ENCODE results near the gene IER5. TPM values are rescaled to one million over a fixed set of nuclear protein-coding genes. Genes with fewer than 3 reads are reported as not detected.

The IER5 gene
- total RNA-seq, 2 experiments from 2014 or later: 16.3 to 24.3 TPM

GRCh38 chr1:181105134-181106021, 16.9 kb downstream of the IER5 start:
- H3K27me3 Mint-ChIP-seq: peaks cover 15% of the 10 kb centered on the region
- peak overlapping the region; percentile 72 for H3K4me3 Mint-ChIP-seq
- ChIA-PET CTCF (interaction anchor here (0.6 to 14.2 kb wide), 10 partner anchors 13 to 1873 kb away, joined by 3 to 156 read pairs (median 3); no protein-coding TSS in a partner anchor), POLR2A (interaction anchor here (0.6 to 2.8 kb wide), 7 partner anchors 13 to 55 kb away, joined by 3 to 29 read pairs (median 4); partner anchors contain the start of gene IER5)
- intact Hi-C loops (cut with DNase I, micrococcal nuclease): loop anchor here (1.0 to 10.0 kb wide), 7 partner anchors 15 to 1221 kb away; partner anchors contain the start of genes CEP350 (in 1 of the 2), IER5 (in 1 of the 2), STX6 (in 1 of the 2) and TOR1AIP1 (in 1 of the 2)
- no peaks in the 10 kb centered on the region for H3K36me3 Mint-ChIP-seq (ENCODE audit: low read depth)
- ATAC-seq: peak; percentile 83
- peak; percentile 95 for DNase-seq
- peak overlapping the region; percentile 55 for H3K27ac Mint-ChIP-seq
- H3K9me3 Mint-ChIP-seq (ENCODE audit: low read depth): no peaks in the 10 kb centered on the region
- peaks cover 59% of the 10 kb centered on the region for H3K4me1 Mint-ChIP-seq

GRCh38 chr1:181106022-181106312, 17.5 kb downstream of the IER5 start:
- peak overlapping the region; percentile 55 for H3K27ac Mint-ChIP-seq
- no peaks in the 10 kb centered on the region for H3K9me3 Mint-ChIP-seq (ENCODE audit: low read depth)
- ATAC-seq (no peak), DNase-seq (no peak)
- peaks cover 15% of the 10 kb centered on the region for H3K27me3 Mint-ChIP-seq
- peaks cover 53% of the 10 kb centered on the region for H3K4me1 Mint-ChIP-seq
- POLR2A ChIA-PET: interaction anchor here (2.0 to 2.8 kb wide), 2 partner anchors 16 to 35 kb away, joined by 13 to 29 read pairs; partner anchors contain the start of gene IER5
- intact Hi-C loops (cut with DNase I, micrococcal nuclease): loop anchor here in 1 of 2 experiments (10.0 kb wide), 2 partner anchors 1151 to 1221 kb away; partner anchors contain the start of genes CEP350 and TOR1AIP1
- CTCF ChIA-PET: interaction anchor here (0.8 to 14.2 kb wide), 7 partner anchors 16 to 86 kb away, joined by 3 to 156 read pairs (median 3); no protein-coding TSS in a partner anchor
- H3K4me3 Mint-ChIP-seq: peak overlapping the region; percentile 56
- no peaks in the 10 kb centered on the region for H3K36me3 Mint-ChIP-seq (ENCODE audit: low read depth)

GRCh38 chr1:181106479-181106878, 18.0 kb downstream of the IER5 start:
- ATAC-seq (no peak), DNase-seq (no peak)
- ChIA-PET CTCF (interaction anchor here (0.5 to 14.2 kb wide), 8 partner anchors 10 to 317 kb away, joined by 3 to 156 read pairs (median 4); no protein-coding TSS in a partner anchor), POLR2A (interaction anchor here (0.6 to 2.8 kb wide), 3 partner anchors 17 to 217 kb away, joined by 3 to 29 read pairs (median 4); partner anchors contain the start of gene IER5)
- intact Hi-C loops (cut with DNase I, micrococcal nuclease): loop anchor here in 1 of 2 experiments (10.0 kb wide), 2 partner anchors 1152 to 1222 kb away; partner anchors contain the start of genes CEP350 and TOR1AIP1
- Mint-ChIP-seq H3K4me3 (no peak overlapping the region), H3K36me3 (ENCODE audit: low read depth) (no peaks in the 10 kb centered on the region), H3K27ac (no peak overlapping the region), H3K9me3 (ENCODE audit: low read depth) (no peaks in the 10 kb centered on the region), H3K4me1 (peaks cover 48% of the 10 kb centered on the region), H3K27me3 (peaks cover 15% of the 10 kb centered on the region)

GRCh38 chr1:181107711-181108110, 19.2 kb downstream of the IER5 start:
- Mint-ChIP-seq H3K27ac (no peak overlapping the region), H3K27me3 (peaks cover 15% of the 10 kb centered on the region), H3K4me3 (no peak overlapping the region), H3K4me1 (peaks cover 38% of the 10 kb centered on the region), H3K9me3 (ENCODE audit: low read depth) (no peaks in the 10 kb centered on the region), H3K36me3 (ENCODE audit: low read depth) (no peaks in the 10 kb centered on the region)
- ChIA-PET CTCF (interaction anchor here (0.5 to 14.2 kb wide), 7 partner anchors 9 to 199 kb away, joined by 3 to 156 read pairs (median 4); no protein-coding TSS in a partner anchor), POLR2A (interaction anchor here (0.6 kb wide), 2 partner anchors 17 to 34 kb away, joined by 3 to 4 read pairs; no protein-coding TSS in a partner anchor)
- no peak for DNase-seq
- intact Hi-C loops (cut with DNase I, micrococcal nuclease): loop anchor here in 1 of 2 experiments (10.0 kb wide), 2 partner anchors 1153 to 1223 kb away; partner anchors contain the start of genes CEP350 and TOR1AIP1
- ATAC-seq: no peak

GRCh38 chr1:181108304-181108867, 19.9 kb downstream of the IER5 start:
- Mint-ChIP-seq H3K9me3 (ENCODE audit: low read depth) (no peaks in the 10 kb centered on the region), H3K4me3 (no peak overlapping the region), H3K27me3 (peaks cover 15% of the 10 kb centered on the region), H3K36me3 (ENCODE audit: low read depth) (no peaks in the 10 kb centered on the region), H3K4me1 (peaks cover 32% of the 10 kb centered on the region), H3K27ac (no peak overlapping the region)
- no peak for ATAC-seq
- ChIA-PET CTCF (interaction anchor here (1.3 to 14.2 kb wide), 3 partner anchors 18 to 32 kb away, joined by 4 to 156 read pairs (median 6); no protein-coding TSS in a partner anchor), POLR2A (interaction anchor here (0.6 kb wide), 2 partner anchors 16 to 33 kb away, joined by 3 to 4 read pairs; no protein-coding TSS in a partner anchor)
- DNase-seq: no peak
- intact Hi-C loops (cut with DNase I, micrococcal nuclease): loop anchor here in 1 of 2 experiments (10.0 kb wide), 2 partner anchors 1154 to 1224 kb away; partner anchors contain the start of genes CEP350 and TOR1AIP1

GRCh38 chr1:181110013-181110412, 21.5 kb downstream of the IER5 start:
- POLR2A ChIA-PET: no interaction called here
- no peaks in the 10 kb centered on the region for H3K36me3 Mint-ChIP-seq (ENCODE audit: low read depth)
- no peak overlapping the region for H3K27ac Mint-ChIP-seq
- DNase-seq: no peak
- no peak overlapping the region for H3K4me3 Mint-ChIP-seq
- H3K27me3 Mint-ChIP-seq: peaks cover 15% of the 10 kb centered on the region
- no peak for ATAC-seq
- intact Hi-C loops (cut with DNase I, micrococcal nuclease): no loop called here
- CTCF ChIA-PET: interaction anchor here (0.8 to 1.0 kb wide), 2 partner anchors 9 to 56 kb away, joined by 3 read pairs; no protein-coding TSS in a partner anchor
- no peaks in the 10 kb centered on the region for H3K9me3 Mint-ChIP-seq (ENCODE audit: low read depth)
- H3K4me1 Mint-ChIP-seq: peaks cover 20% of the 10 kb centered on the region

- Mint-ChIP-seq H3K4me1 (peaks cover 12% of the 10 kb centered on the region), H3K4me3 (no peak overlapping the region), H3K36me3 (ENCODE audit: low read depth) (no peaks in the 10 kb centered on the region), H3K27ac (no peak overlapping the region), H3K9me3 (ENCODE audit: low read depth) (no peaks in the 10 kb centered on the region), H3K27me3 (peaks cover 9% of the 10 kb centered on the region)
- ChIA-PET POLR2A (no interaction called here), CTCF (interaction anchor here (0.6 to 1.2 kb wide), 4 partner anchors 20 to 98 kb away, joined by 3 to 4 read pairs (median 4); no protein-coding TSS in a partner anchor)
- ATAC-seq: no peak
- DNase-seq: no peak
- intact Hi-C loops (cut with DNase I, micrococcal nuclease): no loop called here
These were observed 23.1 kb downstream of the IER5 start for GRCh38 chr1:181111559-181111958.

GRCh38 chr1:181112071-181112929, 23.8 kb downstream of the IER5 start:
- no peak overlapping the region for H3K4me3 Mint-ChIP-seq
- H3K36me3 Mint-ChIP-seq (ENCODE audit: low read depth): no peaks in the 10 kb centered on the region
- no peak overlapping the region for H3K27ac Mint-ChIP-seq
- H3K4me1 Mint-ChIP-seq: peaks cover 9% of the 10 kb centered on the region
- intact Hi-C loops (cut with DNase I, micrococcal nuclease): no loop called here
- ChIA-PET CTCF (interaction anchor here (0.6 to 1.2 kb wide), 3 partner anchors 19 to 105 kb away, joined by 3 read pairs; no protein-coding TSS in a partner anchor), POLR2A (no interaction called here)
- DNase-seq (no peak), ATAC-seq (no peak)
- peaks cover 6% of the 10 kb centered on the region for H3K27me3 Mint-ChIP-seq
- no peaks in the 10 kb centered on the region for H3K9me3 Mint-ChIP-seq (ENCODE audit: low read depth)

- intact Hi-C loops (cut with DNase I, micrococcal nuclease): no loop called here
- ChIA-PET POLR2A (no interaction called here), CTCF (interaction anchor here (2.7 kb wide), 1 partner anchor 15 kb away, joined by 7 read pairs; no protein-coding TSS in a partner anchor)
- H3K4me1 Mint-ChIP-seq: peaks cover 7% of the 10 kb centered on the region
- no peak for DNase-seq
- no peak overlapping the region for H3K4me3 Mint-ChIP-seq
- H3K36me3 Mint-ChIP-seq (ENCODE audit: low read depth): no peaks in the 10 kb centered on the region
- no peaks in the 10 kb centered on the region for H3K9me3 Mint-ChIP-seq (ENCODE audit: low read depth)
- ATAC-seq: no peak
- H3K27ac Mint-ChIP-seq: no peak overlapping the region
- peaks cover 3% of the 10 kb centered on the region for H3K27me3 Mint-ChIP-seq
These were observed 24.6 kb downstream of the IER5 start for GRCh38 chr1:181113059-181113641.

Measured in activated CD4-positive, alpha-beta T cell treated with anti-CD3 and anti-CD28 coated beads for 36 hours (primary cell).